Cortex of kidney (tissue), 1 donor: ENCODE measurements around the gene APOA4.

ENCODE experiments used
- DNase-seq: peaks from one replicate; lab custom pipeline; 2025; lab: John Stamatoyannopoulos, UW

The APOA4 gene

DNA sequence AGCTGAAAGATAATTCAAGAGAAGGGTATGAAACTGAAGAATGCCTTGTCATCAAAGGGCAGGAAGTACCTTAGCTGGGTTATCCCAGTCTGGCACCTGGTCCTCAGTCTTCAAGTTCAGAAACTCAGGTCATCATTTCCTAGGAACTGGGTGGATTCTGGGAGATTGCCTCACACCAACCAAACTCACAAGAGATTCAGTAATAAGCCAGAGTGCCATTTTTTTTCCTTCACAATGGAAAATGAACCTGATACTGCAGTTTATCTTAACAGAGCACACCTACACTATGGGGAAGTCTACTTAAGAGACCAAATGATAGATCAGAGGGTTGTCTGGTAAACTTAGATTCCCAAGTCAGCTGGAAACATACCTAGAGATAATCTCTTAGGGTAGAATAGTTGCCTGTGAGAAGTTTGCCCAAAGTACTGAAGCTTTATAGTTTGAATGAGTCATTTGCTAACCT lies 46.6 kb downstream of the APOA4 start:
- DNase-seq = no peak

DNA sequence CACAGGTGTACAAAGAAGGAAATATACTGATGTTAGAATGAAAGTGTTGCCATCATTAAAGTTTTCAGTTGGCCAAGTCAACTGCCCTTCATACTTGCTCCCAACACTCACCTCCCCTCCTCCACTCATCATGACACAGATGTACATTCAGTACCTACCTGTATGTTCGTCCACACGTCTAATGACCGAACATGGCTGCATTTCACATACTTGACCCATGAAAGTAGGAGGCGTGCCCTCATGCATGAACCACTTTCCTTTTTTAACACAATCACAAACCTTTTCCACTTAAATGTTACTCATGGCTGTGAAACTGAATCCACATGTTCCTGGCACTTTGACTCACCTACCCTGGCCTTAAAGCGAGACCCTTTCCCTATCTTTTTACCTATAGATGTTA lies 47.1 kb downstream of the APOA4 start:
- no peak for DNase-seq

DNA sequence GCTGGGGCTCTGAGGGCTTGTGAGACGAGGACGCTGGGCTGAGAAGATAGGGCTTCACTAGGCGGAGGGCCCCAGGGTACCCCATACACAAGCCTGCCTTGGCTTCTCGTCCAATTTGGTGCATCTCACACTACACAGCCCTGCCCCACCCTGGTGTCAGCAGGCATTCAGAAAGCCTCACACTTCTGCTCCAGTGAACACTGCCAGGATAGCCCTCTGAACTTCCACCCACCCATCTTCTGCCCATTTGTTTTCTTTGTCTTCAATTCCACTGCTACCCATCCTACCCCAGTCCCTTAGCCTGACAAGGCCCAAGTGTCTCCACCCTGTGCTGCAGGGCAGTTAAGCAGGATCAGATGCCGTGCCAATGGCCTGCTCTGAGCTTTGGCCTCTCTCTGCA lies 48.4 kb downstream of the APOA4 start:
- no peak for DNase-seq

DNA sequence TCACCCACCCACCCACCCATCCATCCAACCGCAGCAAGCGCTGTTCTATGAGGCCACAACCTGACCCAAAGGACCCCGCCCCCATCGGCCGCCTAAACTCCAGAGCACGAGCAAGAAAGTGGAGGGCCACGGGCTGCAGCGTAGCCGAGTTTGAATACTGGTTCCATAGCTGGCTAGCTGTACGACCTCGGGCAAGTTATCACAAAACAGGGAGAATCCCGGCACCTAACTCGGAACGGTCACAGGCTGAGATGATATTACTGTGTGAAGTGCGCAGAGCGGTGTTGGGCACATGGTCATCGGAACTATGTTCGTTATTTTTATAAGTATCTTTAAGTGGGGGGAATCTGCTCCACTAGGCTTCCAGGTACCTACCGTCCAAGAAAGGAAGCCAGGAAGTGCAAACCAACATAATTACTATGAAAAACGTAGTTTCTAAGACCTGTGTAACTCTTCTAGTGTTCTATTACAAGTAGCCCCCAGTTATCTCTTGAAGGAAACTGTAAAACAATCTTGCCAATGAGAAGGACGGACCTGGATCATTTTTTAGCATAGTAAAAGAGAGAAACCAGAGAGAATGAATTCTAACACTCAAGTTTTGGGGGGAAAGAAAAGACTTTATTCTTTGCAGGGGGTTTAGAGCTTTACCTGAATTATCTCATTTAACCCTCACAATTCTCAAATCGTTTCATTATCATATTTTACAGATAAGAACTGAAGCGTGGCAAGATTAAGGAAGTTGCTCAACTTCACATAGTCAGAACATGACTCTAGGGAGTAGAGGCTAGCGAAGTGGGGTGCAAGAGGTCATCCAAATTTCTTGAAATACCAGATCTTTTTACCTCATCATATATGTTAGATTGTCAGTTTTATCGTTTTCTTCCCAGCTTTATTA lies 49.7 kb downstream of the APOA4 start:
- DNase-seq = no peak

DNA sequence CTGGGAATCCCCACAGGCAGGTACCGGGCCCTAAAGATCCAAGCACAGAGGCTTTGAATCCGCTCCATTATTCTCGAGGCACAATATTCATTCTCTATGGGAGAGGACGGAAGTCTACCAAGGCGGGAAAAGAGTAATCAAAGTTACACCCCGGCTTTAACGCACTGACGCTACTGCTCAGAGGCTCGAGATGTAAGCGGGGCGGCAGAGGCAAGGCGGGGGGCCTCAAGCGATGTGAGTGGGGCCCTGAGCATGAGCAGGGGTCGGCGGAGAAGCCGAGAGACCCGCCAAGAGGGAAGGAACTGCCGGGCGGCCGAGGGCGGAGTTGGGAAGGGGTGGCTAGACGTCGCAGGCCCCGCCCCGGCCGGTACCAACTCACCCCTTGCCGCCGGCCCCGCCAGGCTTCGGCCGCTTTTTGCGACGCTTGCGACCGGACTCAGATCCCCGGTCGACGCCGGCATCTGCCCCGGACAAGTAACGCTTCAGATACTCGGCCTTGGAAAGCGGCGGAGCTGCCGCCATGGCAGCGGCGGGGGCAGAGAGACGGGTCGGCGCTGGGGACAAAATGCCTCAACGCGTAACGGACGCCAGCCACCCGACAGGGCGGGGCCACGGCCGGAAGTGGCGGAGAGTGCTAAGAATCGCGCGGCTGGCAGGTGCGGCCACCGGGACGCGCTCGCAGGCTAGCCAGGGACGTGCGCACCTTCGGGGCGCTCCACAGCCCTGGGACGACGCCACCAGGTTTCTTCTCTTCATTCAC lies 50.5 kb downstream of the APOA4 start, which contains the start of gene BUD13:
Gene BUD13 (minus strand): TSS at position 545 of the 760 bp plus-strand sequence. CDS start 23 bp downstream, at position 522.
- DNase-seq = peak; percentile 34

DNA sequence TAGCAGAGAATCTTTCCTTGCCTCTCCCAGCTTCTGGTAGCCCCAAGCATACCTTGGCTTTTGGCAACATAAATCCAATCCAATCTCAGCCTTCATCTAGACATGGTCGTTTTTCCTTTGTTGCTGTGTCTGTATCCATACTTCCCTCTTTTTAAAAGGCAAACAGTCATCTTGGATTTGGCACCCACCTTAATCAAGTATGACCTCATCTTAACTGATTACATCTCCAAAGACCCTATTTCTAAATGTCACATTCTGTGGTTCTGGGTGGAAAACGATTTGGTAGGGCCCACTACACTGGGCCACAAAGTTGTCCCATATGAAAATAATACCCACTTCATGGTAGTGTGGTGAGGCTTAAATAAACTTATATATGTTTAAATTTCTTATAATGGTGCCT lies 51.2 kb downstream of the APOA4 start:
- DNase-seq = no peak
